ENCODE data around the gene UBE2G2.

Gene UBE2G2

DNA sequence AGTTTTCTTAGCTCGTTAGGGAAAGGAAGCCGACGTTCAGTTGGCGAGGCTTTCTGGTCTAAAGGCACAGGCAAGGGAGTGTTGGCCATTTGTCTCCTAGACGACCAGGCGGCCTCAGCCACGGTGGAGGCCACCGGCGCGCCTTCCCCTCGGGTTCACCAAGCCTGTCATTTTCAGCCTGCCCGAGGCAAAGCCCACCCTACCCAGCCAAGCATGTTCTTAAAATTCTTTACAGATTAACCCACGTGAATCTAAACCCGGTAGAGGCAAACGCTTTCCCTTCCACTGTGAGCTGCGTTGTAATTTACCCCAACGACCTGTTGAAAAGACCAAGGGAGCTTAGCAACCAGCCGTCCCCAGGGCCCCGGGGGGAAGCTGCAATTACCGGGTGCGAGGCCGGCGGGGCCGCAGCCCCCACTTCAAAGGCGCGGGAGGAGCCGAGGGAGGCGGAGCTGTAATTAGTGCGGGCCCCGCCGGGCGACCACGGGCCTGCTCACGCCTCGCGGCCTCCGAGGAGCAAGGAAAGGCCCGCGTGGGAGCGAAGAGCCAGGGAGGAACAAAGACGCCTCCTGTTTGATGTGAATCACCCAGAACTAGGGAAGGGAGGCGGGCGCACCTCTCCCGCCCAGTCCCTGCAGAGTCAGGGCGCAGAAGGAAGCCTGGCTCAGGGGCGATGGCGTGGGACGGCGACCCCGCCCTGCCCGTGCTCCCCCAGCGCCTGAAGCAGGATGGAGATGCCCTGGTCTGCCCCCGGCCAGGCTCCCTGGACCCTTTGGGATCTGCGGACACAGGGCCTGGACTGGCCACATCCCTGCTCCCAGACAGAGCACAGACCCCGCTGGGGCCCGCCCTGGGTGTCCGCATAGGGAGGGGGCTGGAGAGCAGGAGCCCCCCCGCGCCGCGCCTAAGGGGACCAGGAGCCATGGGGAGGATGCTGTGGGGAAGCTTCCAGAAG is 78.2 kb downstream of the UBE2G2 start:
- peak in 1 of 5 experiments; percentile 28 for DNase-seq

DNA sequence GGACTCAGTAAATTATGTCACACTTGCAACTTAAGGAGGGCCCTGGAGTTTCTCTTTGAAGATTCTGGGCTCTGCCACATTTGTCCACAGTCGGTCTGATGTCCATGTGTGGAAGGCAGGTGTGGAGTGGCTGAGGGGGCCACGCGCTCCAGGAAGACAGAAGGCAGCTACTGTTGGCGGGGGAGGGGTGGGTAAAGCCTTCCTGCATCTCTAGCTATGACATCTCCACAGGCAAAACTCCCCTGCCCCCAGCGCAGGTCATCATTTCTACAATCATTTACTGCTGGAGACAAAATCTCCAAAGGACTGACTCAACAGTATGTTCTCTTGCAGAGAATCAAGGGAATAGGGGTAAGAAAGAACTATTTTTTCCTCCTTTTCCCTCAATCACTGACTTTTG is 78.9 kb downstream of the UBE2G2 start:
- DNase-seq, result no peak

DNA sequence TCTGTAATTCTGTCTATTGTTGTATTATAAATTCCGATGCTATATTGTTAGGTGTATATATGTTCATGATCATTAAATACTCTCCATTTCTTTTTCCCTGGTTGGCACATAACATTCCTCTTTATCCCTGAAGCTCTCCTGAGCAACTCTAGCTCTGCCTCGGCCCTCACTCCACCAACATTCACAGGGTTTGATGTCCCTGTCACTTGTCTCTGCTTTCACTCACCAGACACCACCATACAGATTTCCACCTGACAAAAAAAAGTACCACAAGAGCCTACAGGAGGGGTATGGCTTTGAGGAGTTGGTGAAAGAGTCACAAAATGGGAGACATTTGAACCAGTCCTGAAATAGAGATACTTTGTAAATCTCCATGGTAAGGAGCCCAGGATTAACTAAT is 81.5 kb downstream of the UBE2G2 start:
- no peak for DNase-seq
